GM18858 (cell line): Measurements from ENCODE around the gene TPSAB1.
"Not testable (repeated sequence)": the region's sequence is repeated elsewhere in the genome, so short reads cannot be mapped to it uniquely, and the experiment has no call there.

ENCODE experiments used
- ATAC-seq: cut with Tn5 transposase; IDR thresholded peaks from one replicate; pipeline ENCODE4 v1.9.1; 2021; ENCODE audit not compliant: unreplicated experiment

TPSAB1 gene

GRCh38 chr16:1240436-1240835, at the start of gene TPSAB1:
TSS of gene TPSAB1 (plus strand) at chr16:1240705. CDS start at chr16:1240939, 234 bp downstream.
- not testable (repeated sequence) for ATAC-seq

GRCh38 chr16:1190789-1191188, 49.7 kb upstream of the TPSAB1 start:
- not testable (repeated sequence) for ATAC-seq

- no peak for ATAC-seq
These were observed 48.0 kb upstream of the TPSAB1 start for GRCh38 chr16:1192384-1193073.

- ATAC-seq = no peak
These were observed 47.2 kb upstream of the TPSAB1 start for GRCh38 chr16:1193143-1193824.

GRCh38 chr16:1193825-1194581, 46.5 kb upstream of the TPSAB1 start:
- no peak for ATAC-seq

- ATAC-seq = no peak
These were observed 45.7 kb upstream of the TPSAB1 start for GRCh38 chr16:1194665-1195392.

- ATAC-seq = no peak
These were observed 45.2 kb upstream of the TPSAB1 start for GRCh38 chr16:1195393-1195666.

GRCh38 chr16:1196494-1196893, 44.0 kb upstream of the TPSAB1 start:
- ATAC-seq = no peak

GRCh38 chr16:1197237-1197866, 43.2 kb upstream of the TPSAB1 start:
- no peak for ATAC-seq

GRCh38 chr16:1198194-1198593, 42.3 kb upstream of the TPSAB1 start:
- no peak for ATAC-seq

GRCh38 chr16:1198671-1199346, 41.7 kb upstream of the TPSAB1 start:
- not testable (repeated sequence) for ATAC-seq

GRCh38 chr16:1199347-1200013, 41.0 kb upstream of the TPSAB1 start:
- no peak for ATAC-seq

- no peak for ATAC-seq
These were observed 40.4 kb upstream of the TPSAB1 start for GRCh38 chr16:1200014-1200627.

- ATAC-seq = no peak
These were observed 39.1 kb upstream of the TPSAB1 start for GRCh38 chr16:1201444-1201843.

GRCh38 chr16:1202274-1202673, 38.2 kb upstream of the TPSAB1 start:
- ATAC-seq = no peak

- no peak for ATAC-seq
These were observed 35.6 kb upstream of the TPSAB1 start for GRCh38 chr16:1204933-1205332.

GRCh38 chr16:1206326-1206725, 34.2 kb upstream of the TPSAB1 start:
- ATAC-seq = no peak

GRCh38 chr16:1206786-1207185, 33.7 kb upstream of the TPSAB1 start:
- ATAC-seq = no peak

GRCh38 chr16:1208239-1208830, 32.2 kb upstream of the TPSAB1 start:
- ATAC-seq = no peak
